Measurements from ENCODE around the gene FRMPD4. TPM values are rescaled to one million over a fixed set of nuclear protein-coding genes. Genes with fewer than 3 reads are reported as not detected.
A peak's percentile ranks its signal among the peaks of the same experiment; 100 is the strongest.

The FRMPD4 gene
- total and polyA plus RNA-seq, 10 of the 15 experiments (the other 5 are each of a cell fraction or from before 2014, with no cell fraction given) = not detected

DNA sequence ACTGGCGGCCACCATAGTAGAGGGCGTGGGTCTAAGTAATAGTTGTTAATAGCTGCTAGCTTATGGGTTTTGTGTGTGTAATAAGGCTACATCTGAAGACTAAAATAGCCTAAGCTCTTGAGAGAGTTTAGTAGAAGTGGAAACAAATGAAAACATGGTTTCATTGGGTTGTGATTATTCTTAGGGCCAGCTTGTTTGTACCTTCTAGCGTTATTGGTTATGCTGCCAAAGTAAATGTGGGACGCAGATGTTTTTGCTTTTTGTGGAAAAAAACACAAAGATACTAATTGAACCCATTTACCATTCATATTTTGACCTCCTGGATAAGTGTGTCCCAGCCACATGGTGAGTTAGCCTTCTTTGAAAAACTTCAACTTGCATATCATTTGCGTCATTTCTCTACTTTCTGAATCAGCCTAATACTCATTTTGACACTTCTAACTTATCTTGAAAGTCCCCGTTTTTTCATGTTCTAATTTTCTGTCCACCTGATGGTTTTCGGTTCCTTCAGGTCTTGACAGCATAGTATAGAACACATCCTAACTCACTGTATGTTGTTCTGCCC lies 305.3 kb downstream of the FRMPD4 start (continued):
- TF ChIP-seq TCF12 (IDR thresholded peaks at IDR 0.05; ENCODE audit: low read depth, low read length) (no peak), ZNF217 (IDR thresholded peaks at IDR 0.05) (peak; percentile 98), CEBPB (IDR thresholded peaks at IDR 0.05; ENCODE audit: borderline replicate concordance in 1 of 2, low read depth in 2 of 2, low read length in 2 of 2) (no peak), BCL11A (IDR thresholded peaks at IDR 0.05; ENCODE audit: low read depth, low read length) (peak; percentile 93), SP1 (IDR thresholded peaks at IDR 0.05; ENCODE audit: low read depth, low read length) (peak; percentile 4), ZNF384 (IDR thresholded peaks at IDR 0.05; ENCODE audit: borderline replicate concordance, low read depth, low read length) (peak; percentile 43; the same call in 1 of the 2 replicates), RAD21 (IDR thresholded peaks at IDR 0.05; ENCODE audit: insufficient read depth, low read depth, low read length) (no peak), NFYA (IDR thresholded peaks at IDR 0.05; ENCODE audit: borderline replicate concordance, low read depth, low read length) (no peak), TBL1XR1 (IDR thresholded peaks at IDR 0.05; ENCODE audit: low read depth, low read length) (peak; percentile 71; the same call in 1 of the 2 replicates), MEF2A (IDR thresholded peaks at IDR 0.05; ENCODE audit: insufficient read depth, low read depth, low read length) (peak; percentile 52; the same call in 1 of the 2 replicates), SMARCA5 (IDR thresholded peaks at IDR 0.05) (no peak), NR2F1 (conservative IDR thresholded peaks at IDR 0.05) (peak; percentile 74), BMI1 (IDR thresholded peaks at IDR 0.05; ENCODE audit: borderline replicate concordance) (peak; percentile 83), ZNF207 (IDR thresholded peaks at IDR 0.05; ENCODE audit: borderline replicate concordance) (no peak), IKZF2 (IDR thresholded peaks at IDR 0.05) (peak; percentile 78 to 88), SREBF2 (IDR thresholded peaks at IDR 0.05; ENCODE audit: low read length) (no peak), EP300 (IDR thresholded peaks at IDR 0.05; ENCODE audit: borderline replicate concordance in 1 of 2, control insufficient read depth in 1 of 2, low read depth in 2 of 2, low read length in 2 of 2) (peak; percentile 78 to 96), IRF4 (IDR thresholded peaks at IDR 0.05; ENCODE audit: low read depth, low read length) (peak; percentile 94)
- TF ChIP-seq, protein P1, sequence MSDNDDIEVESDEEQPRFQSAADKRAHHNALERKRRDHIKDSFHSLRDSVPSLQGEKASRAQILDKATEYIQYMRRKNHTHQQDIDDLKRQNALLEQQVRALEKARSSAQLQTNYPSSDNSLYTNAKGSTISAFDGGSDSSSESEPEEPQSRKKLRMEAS (IDR thresholded peaks at IDR 0.05; ENCODE audit: low read depth, low read length) = no peak
- TF ChIP-seq, protein P2, sequence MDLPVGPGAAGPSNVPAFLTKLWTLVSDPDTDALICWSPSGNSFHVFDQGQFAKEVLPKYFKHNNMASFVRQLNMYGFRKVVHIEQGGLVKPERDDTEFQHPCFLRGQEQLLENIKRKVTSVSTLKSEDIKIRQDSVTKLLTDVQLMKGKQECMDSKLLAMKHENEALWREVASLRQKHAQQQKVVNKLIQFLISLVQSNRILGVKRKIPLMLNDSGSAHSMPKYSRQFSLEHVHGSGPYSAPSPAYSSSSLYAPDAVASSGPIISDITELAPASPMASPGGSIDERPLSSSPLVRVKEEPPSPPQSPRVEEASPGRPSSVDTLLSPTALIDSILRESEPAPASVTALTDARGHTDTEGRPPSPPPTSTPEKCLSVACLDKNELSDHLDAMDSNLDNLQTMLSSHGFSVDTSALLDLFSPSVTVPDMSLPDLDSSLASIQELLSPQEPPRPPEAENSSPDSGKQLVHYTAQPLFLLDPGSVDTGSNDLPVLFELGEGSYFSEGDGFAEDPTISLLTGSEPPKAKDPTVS (IDR thresholded peaks at IDR 0.05; ENCODE audit: low read depth, low read length) = no peak
- TF ChIP-seq, protein P3, sequence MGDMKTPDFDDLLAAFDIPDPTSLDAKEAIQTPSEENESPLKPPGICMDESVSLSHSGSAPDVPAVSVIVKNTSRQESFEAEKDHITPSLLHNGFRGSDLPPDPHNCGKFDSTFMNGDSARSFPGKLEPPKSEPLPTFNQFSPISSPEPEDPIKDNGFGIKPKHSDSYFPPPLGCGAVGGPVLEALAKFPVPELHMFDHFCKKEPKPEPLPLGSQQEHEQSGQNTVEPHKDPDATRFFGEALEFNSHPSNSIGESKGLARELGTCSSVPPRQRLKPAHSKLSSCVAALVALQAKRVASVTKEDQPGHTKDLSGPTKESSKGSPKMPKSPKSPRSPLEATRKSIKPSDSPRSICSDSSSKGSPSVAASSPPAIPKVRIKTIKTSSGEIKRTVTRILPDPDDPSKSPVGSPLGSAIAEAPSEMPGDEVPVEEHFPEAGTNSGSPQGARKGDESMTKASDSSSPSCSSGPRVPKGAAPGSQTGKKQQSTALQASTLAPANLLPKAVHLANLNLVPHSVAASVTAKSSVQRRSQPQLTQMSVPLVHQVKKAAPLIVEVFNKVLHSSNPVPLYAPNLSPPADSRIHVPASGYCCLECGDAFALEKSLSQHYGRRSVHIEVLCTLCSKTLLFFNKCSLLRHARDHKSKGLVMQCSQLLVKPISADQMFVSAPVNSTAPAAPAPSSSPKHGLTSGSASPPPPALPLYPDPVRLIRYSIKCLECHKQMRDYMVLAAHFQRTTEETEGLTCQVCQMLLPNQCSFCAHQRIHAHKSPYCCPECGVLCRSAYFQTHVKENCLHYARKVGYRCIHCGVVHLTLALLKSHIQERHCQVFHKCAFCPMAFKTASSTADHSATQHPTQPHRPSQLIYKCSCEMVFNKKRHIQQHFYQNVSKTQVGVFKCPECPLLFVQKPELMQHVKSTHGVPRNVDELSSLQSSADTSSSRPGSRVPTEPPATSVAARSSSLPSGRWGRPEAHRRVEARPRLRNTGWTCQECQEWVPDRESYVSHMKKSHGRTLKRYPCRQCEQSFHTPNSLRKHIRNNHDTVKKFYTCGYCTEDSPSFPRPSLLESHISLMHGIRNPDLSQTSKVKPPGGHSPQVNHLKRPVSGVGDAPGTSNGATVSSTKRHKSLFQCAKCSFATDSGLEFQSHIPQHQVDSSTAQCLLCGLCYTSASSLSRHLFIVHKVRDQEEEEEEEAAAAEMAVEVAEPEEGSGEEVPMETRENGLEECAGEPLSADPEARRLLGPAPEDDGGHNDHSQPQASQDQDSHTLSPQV (IDR thresholded peaks at IDR 0.05) = no peak
- TF ChIP-seq, protein P4, sequence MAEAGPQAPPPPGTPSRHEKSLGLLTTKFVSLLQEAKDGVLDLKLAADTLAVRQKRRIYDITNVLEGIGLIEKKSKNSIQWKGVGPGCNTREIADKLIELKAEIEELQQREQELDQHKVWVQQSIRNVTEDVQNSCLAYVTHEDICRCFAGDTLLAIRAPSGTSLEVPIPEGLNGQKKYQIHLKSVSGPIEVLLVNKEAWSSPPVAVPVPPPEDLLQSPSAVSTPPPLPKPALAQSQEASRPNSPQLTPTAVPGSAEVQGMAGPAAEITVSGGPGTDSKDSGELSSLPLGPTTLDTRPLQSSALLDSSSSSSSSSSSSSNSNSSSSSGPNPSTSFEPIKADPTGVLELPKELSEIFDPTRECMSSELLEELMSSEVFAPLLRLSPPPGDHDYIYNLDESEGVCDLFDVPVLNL (IDR thresholded peaks at IDR 0.05; ENCODE audit: low read depth, low read length) = no peak
- TF ChIP-seq, protein P5, sequence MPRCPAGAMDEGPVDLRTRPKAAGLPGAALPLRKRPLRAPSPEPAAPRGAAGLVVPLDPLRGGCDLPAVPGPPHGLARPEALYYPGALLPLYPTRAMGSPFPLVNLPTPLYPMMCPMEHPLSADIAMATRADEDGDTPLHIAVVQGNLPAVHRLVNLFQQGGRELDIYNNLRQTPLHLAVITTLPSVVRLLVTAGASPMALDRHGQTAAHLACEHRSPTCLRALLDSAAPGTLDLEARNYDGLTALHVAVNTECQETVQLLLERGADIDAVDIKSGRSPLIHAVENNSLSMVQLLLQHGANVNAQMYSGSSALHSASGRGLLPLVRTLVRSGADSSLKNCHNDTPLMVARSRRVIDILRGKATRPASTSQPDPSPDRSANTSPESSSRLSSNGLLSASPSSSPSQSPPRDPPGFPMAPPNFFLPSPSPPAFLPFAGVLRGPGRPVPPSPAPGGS (IDR thresholded peaks at IDR 0.05; ENCODE audit: borderline replicate concordance, insufficient read depth, low read depth, low read length, poor library complexity, severe bottlenecking) = peak; percentile 58

Measured in GM12878 (cell line).